Pancreas (tissue), 10 donors: ENCODE data around the gene PCAT7. TPM values are rescaled to one million over a fixed set of nuclear protein-coding genes. Genes with fewer than 3 reads are reported as not detected.

ENCODE experiments used
- ATAC-seq, 4 donors: fragments of 200-7000 bp; cut with Tn5 transposase; one replicate each; pipeline versions ENCODE4 v1.8.0 to v1.9.1; 2020; ENCODE audit warnings: mild to moderate bottlenecking in 4 of 4, moderate library complexity in 4 of 4
- DNase-seq, 6 donors: peaks; one replicate each; pipeline ENCODE4 v3.0.0-alpha.2; 2020
- FAIRE-seq: peaks from 2 replicates; lab custom pipeline; 2012; peaks lifted over from hg19 to GRCh38; lab: Jason Lieb, UNC
- H3K27ac ChIP-seq, 4 donors: fragments of 200-600 bp; sonication (generic); 1 replicate in 3 of 4; 2 replicates in 1 of 4; pipeline versions ENCODE4 v1.5.0 to v1.8.0; 2020
- H3K27me3 ChIP-seq, 4 donors: fragments of 200-600 bp; one replicate each; pipeline ENCODE4 v1.8.0; 2021
- H3K36me3 ChIP-seq, 3 donors: fragments of 200-600 bp; sonication (generic) in 1 of 3; one replicate each; pipeline versions ENCODE4 v1.5.0 to v1.8.0; 2020 to 2021
- H3K4me1 ChIP-seq, 3 donors: fragments of 200-600 bp; one replicate each; pipeline ENCODE4 v1.8.0; 2021
- H3K4me3 ChIP-seq, 4 donors: fragments of 200-600 bp; sonication (generic) in 2 of 4; one replicate each; pipeline versions ENCODE4 v1.5.0 to v1.8.0; 2020 to 2021
- H3K9me3 ChIP-seq, 4 donors: fragments of 200-600 bp; one replicate each; pipeline ENCODE4 v1.8.0; 2021
- CTCF ChIP-seq, 4 donors: fragments of 200-600 bp; sonication (generic) in 3 of 4; IDR thresholded peaks; one replicate each; pipeline versions ENCODE4 v1.5.0 to v1.8.0; 2021; ENCODE audit warnings: antibody characterized with exemption in 4 of 4
- WGBS, 2 donors: extraction: QIAGEN DNeasy Blood & Tissue Kit; methylation state at CpG; one replicate each; pipeline ENCODE4 v1.1.7; 2013; 5-methylcytosine and 5-hydroxymethylcytosine counted together
- intact Hi-C, 3 donors: fragments of 100-400 bp; cut with DNase I; formaldehyde crosslinking; loops; one replicate each; pipeline versions ENCODE4 v1.11.1 to v1.14.2; 2022
- polyA plus RNA-seq, 2 donors: library from polyadenylated mRNA; stranded (reverse); fragments of 200-250 nt; gene quantifications; one replicate each; pipeline ENCODE4 v1.2.3, GENCODE V29; 2013
- total RNA-seq, 6 donors: library from RNA; stranded (reverse); fragmentation: NEBNext Ultra II Directional in 4 of 6; extraction: Animal tissue kit (Norgen Biotek cat#: 25700) in 4 of 6; gene quantifications; one replicate each; pipeline versions ENCODE4 v1.2.1 to v1.2.4, GENCODE V29; 2021 to 2023
- donor health status: healthy with polysubstance abuse.
- donor health status: DM: no; HTN: no; CAD: no; lungs with moderate emphysema.
- donor health status: DM: no; HTN: no; CAD: no.
- donor health status: control.
- donor health status: control.
- donor health status: Bipolar disorder and iron deficiency.
- donor health status: DM: yes; HTN: yes; CAD: no.
- donor health status: DM: no; HTN: no; CAD: no.
- donor health status: DM: no; HTN: no; CAD: no.
- donor health status: DM: yes; HTN: yes; CAD: no.

PCAT7 gene
- total and polyA plus RNA-seq, 8 donors, result 0.23 to 0.52 (median 0.31) TPM

DNA sequence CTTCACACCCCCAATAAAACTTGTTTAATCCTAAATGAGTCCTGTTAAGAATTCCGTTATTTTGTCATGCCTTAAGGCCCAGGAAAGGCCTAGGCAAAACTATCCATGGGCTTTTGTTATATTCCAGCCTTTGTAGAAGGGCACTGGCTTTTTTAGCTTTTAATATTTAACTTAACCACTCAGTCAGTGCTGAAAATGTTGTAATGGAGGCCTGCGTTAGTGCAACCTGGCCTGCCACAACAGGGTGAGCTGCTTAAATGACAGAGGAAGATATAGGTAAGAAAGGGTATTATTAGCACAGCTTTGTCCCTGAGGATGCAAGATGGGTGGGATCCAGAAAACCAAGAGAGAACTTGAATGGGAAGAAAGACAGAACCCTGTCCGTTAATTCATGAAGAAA, 40.2 kb upstream of the PCAT7 start:
- Histone ChIP-seq H3K4me3 (no peak overlapping the region), H3K9me3 (no peaks in the 10 kb centered on the region), H3K4me1 (peaks cover 0 to 8% (median 5%) of the 10 kb centered on the region in 3 donors), H3K36me3 (no peaks in the 10 kb centered on the region), H3K27ac (no peak overlapping the region), H3K27me3 (no peaks in the 10 kb centered on the region)
- FAIRE-seq, result no peak
- no peak for TF ChIP-seq CTCF (IDR thresholded peaks at IDR 0.05)
- intact Hi-C loops, result no loop called here
- 85 to 87% methylated on average over 3 of the region's 3 CpGs for WGBS, 2 donors
- ATAC-seq, result no peak
- DNase-seq, result no peak

GRCh38 chr9:94517254-94517653, 37.6 kb upstream of the PCAT7 start:
- Histone ChIP-seq H3K9me3 (no peaks in the 10 kb centered on the region), H3K27me3 (no peaks in the 10 kb centered on the region), H3K27ac (no peak overlapping the region), H3K4me1 (peaks cover 0 to 1% (median 0%) of the 10 kb centered on the region in 3 donors), H3K4me3 (no peak overlapping the region), H3K36me3 (no peaks in the 10 kb centered on the region)
- no peak for DNase-seq
- intact Hi-C loops, result no loop called here
- no peak for TF ChIP-seq CTCF (IDR thresholded peaks at IDR 0.05)
- no peak for FAIRE-seq
- 82 to 89% methylated on average over 4 of the region's 4 CpGs for WGBS, 2 donors
- no peak for ATAC-seq

DNA sequence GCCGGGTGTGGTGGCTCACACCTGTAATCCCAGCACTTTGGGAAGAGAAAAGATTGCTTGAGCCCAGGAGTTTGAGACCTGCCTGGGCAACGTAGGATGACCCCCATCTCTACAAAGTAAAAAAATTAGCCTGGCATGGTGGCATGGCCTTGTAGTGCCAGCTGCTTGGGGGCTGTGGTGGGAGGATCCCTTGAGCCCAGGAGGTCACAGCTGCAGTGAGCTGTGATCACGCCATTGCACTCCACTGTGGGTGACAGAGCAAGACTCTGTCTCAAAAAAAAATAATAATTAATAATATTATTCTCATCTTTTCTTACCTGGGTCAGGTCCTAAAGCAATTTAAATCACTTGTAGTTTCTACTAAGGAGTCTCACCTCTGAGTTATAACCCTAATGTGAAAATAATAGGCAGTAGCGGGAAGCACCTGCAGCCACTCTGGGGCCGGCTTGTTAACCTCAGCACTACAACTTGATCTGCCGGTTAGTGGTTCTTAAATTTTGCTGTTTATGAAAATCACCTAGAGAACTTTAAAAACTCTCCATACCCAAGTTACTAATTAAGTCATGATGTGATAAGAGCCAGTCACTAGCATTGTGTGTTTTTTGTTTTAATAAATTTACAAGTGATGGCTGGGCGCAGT, 29.4 kb upstream of the PCAT7 start:
- WGBS, 2 donors, result 88 to 93% methylated on average over 7 of the region's 7 CpGs
- ATAC-seq (no peak), FAIRE-seq (no peak), DNase-seq (no peak)
- Histone ChIP-seq H3K27ac (no peak overlapping the region), H3K4me1 (no peaks in the 10 kb centered on the region), H3K27me3 (no peaks in the 10 kb centered on the region), H3K9me3 (no peaks in the 10 kb centered on the region), H3K4me3 (no peak overlapping the region), H3K36me3 (no peaks in the 10 kb centered on the region)
- intact Hi-C loops, result no loop called here
- no peak for TF ChIP-seq CTCF (IDR thresholded peaks at IDR 0.05)

DNA sequence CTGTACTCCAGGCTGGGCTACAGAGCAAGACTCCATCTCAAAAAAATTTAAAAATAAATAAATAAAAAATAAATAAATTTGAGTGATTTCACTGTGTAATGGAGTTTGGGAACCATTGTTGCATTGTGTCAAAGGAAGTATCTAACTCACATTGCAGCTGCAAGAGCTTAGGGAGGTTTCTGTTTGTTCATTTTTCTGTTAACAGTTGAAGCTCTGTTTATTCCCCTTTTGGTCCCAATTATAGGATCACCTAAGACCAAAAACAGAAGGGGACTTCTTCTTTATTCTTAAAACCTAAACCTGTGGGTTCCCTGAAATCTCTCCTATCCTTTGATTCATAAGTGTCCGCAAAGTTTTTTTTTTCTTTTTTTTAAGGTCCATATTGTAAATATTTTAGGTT, 28.6 kb upstream of the PCAT7 start:
- no peak for DNase-seq
- TF ChIP-seq CTCF (IDR thresholded peaks at IDR 0.05), result no peak
- Histone ChIP-seq H3K36me3 (no peaks in the 10 kb centered on the region), H3K27ac (no peak overlapping the region), H3K4me1 (no peaks in the 10 kb centered on the region), H3K9me3 (no peaks in the 10 kb centered on the region), H3K4me3 (no peak overlapping the region), H3K27me3 (no peaks in the 10 kb centered on the region)
- ATAC-seq, result no peak
- 99 to 100% methylated on average over 1 of the region's 1 CpG for WGBS, 2 donors
- intact Hi-C loops, result no loop called here
- FAIRE-seq, result no peak

DNA sequence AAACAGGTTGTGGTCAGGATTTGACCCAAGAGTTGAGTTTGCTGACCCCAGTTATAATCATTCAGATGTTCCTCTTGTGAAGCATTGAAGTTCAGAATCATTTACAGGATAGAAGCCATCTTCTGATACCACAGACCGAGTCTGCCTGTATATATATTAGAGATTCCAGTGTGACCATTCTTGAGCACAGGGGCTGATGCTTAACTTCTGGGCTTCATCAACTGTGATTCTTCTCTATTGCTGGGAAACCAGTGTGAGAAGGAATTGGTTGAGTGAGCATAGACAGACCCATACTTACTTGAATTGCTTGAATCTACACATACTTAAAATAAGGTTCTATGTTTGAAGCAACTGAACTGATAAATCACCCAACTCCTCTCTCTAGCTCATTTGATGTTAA, 27.9 kb upstream of the PCAT7 start:
- DNase-seq, result no peak
- no peak for ATAC-seq
- 76 to 84% methylated on average over 1 of the region's 1 CpG for WGBS, 2 donors

More for the DNA sequence above, 27.9 kb upstream of the PCAT7 start:
- FAIRE-seq, result no peak
- TF ChIP-seq CTCF (IDR thresholded peaks at IDR 0.05), result no peak
- Histone ChIP-seq H3K4me3 (no peak overlapping the region), H3K27me3 (no peaks in the 10 kb centered on the region), H3K27ac (no peak overlapping the region), H3K4me1 (no peaks in the 10 kb centered on the region), H3K36me3 (no peaks in the 10 kb centered on the region), H3K9me3 (no peaks in the 10 kb centered on the region)
- intact Hi-C loops, result no loop called here
